SK-N-SH (cell line): ENCODE measurements around the gene CNOT11. TPM values are rescaled to one million over a fixed set of nuclear protein-coding genes. Genes with fewer than 3 reads are reported as not detected.
"Not testable (repeated sequence)": the region's sequence is repeated elsewhere in the genome, so short reads cannot be mapped to it uniquely, and the experiment has no call there.

ENCODE experiments used
- CTCF ChIA-PET: fragments of 300-600, 350-600 bp; formaldehyde crosslinking; extraction: SDS; loops from one replicate; lab custom pipeline; 2021; lab: Yijun Ruan, JAX
- POLR2A ChIA-PET: fragments of 350-600 bp; sonication (Branson Sonifier 250); formaldehyde crosslinking; extraction: SDS; loops from one replicate; lab custom pipeline; 2020; ENCODE audit warnings: antibody characterized with exemption, inconsistent platforms; lab: Yijun Ruan, JAX
- DNase-seq: peaks from one replicate; pipeline ENCODE4 v3.0.0; 2012
- H2AFZ ChIP-seq: fragments of 200-600 bp; sonication (generic); 2 replicates; pipeline ENCODE4 v1.8.1; 2016; ENCODE audit warnings: antibody characterized with exemption, mild to moderate bottlenecking, low read depth
- H3F3A ChIP-seq: fragments of 200-600 bp; sonication (generic); replicated peaks from 2 replicates; pipeline ENCODE3; 2016; ENCODE audit warnings: antibody characterized with exemption, mild to moderate bottlenecking; ENCODE audit not compliant: insufficient read depth
- H3K27ac ChIP-seq, 2 experiments: fragments of 200-500 bp in 1 of 2; fragments of 200-600 bp in 1 of 2; sonication (Bioruptor generic) in 1 of 2; sonication (generic), shearing (Covaris generic) in 1 of 2; 2 replicates each; pipeline versions ENCODE4 v1.5.1 to v1.6.1; 2014 to 2016; ENCODE audit warnings: low read depth in 2 of 2, inconsistent platforms in 1 of 2, low read length in 1 of 2, mild to moderate bottlenecking in 1 of 2, mixed read lengths in 1 of 2
- H3K27me3 ChIP-seq: fragments of 200-600 bp; sonication (generic), shearing (Covaris generic); 2 replicates; pipeline ENCODE4 v1.6.1; 2016; ENCODE audit warnings: mixed run types; ENCODE audit not compliant: insufficient read depth
- H3K36me3 ChIP-seq, 2 experiments: fragments of 200-500 bp in 1 of 2; fragments of 200-600 bp in 1 of 2; sonication (Bioruptor generic) in 1 of 2; sonication (generic) in 1 of 2; replicated peaks in 1 of 2; 2 replicates each; pipeline versions ENCODE3 to v1.5.1; 2014 to 2016; ENCODE audit warnings: low read length in 1 of 2, mild to moderate bottlenecking in 1 of 2; ENCODE audit not compliant: insufficient read depth in 2 of 2, control insufficient read depth in 1 of 2
- H3K4me1 ChIP-seq, 2 experiments: fragments of 200-500 bp in 1 of 2; fragments of 200-600 bp in 1 of 2; sonication (Bioruptor generic) in 1 of 2; sonication (generic), shearing (Covaris generic) in 1 of 2; 2 replicates each; pipeline versions ENCODE4 v1.5.1 to v1.6.1; 2014 to 2016; ENCODE audit warnings: low read depth in 1 of 2, low read length in 1 of 2, mixed run types in 1 of 2; ENCODE audit not compliant: insufficient read depth in 2 of 2, control insufficient read depth in 1 of 2
- H3K4me2 ChIP-seq: fragments of 200-600 bp; sonication (generic), shearing (Covaris generic); 2 replicates; pipeline ENCODE4 v1.6.1; 2017; ENCODE audit warnings: mixed run types
- H3K4me3 ChIP-seq, 2 experiments: fragments of 200-500 bp in 1 of 2; fragments of 200-600 bp in 1 of 2; sonication (Bioruptor generic) in 1 of 2; sonication (generic), shearing (Covaris generic) in 1 of 2; 2 replicates each; pipeline versions ENCODE4 v1.5.1 to v1.8.1; 2014 to 2016; ENCODE audit warnings: low read depth in 2 of 2, inconsistent platforms in 1 of 2, low read length in 1 of 2, mild to moderate bottlenecking in 1 of 2, mixed read lengths in 1 of 2, moderate library complexity in 1 of 2
- H3K79me2 ChIP-seq: fragments of 200-600 bp; sonication (generic); 2 replicates; pipeline ENCODE4 v1.8.1; 2017; ENCODE audit warnings: mild to moderate bottlenecking; ENCODE audit not compliant: insufficient read depth
- H3K9ac ChIP-seq: fragments of 200-600 bp; sonication (generic); 2 replicates; pipeline ENCODE4 v1.6.1; 2017; ENCODE audit warnings: mixed run types
- H3K9me2 ChIP-seq: fragments of 200-600 bp; sonication (generic); 2 replicates; pipeline ENCODE4 v1.6.1; 2017; ENCODE audit warnings: mixed run types
- H3K9me3 ChIP-seq: fragments of 200-600 bp; sonication (generic); 2 replicates; pipeline ENCODE4 v1.6.1; 2017; ENCODE audit warnings: mixed run types, mild to moderate bottlenecking, moderate library complexity
- H4K20me1 ChIP-seq: fragments of 200-600 bp; sonication (generic); 2 replicates; pipeline ENCODE4 v1.6.1; 2017; ENCODE audit warnings: mild to moderate bottlenecking, mixed run types; ENCODE audit not compliant: insufficient read depth
- CHD2 ChIP-seq: fragments of 150-350 bp; IDR thresholded peaks from 2 replicates; pipeline ENCODE4 v1.6.1; 2018; ENCODE audit warnings: low read length; ENCODE audit not compliant: partially characterized antibody
- EZH2phosphoT487 ChIP-seq: fragments of 200-600 bp; sonication (generic); IDR thresholded peaks from 2 replicates; pipeline ENCODE4 v1.6.1; 2017; ENCODE audit warnings: low read depth, mixed run types, mild to moderate bottlenecking, antibody characterized with exemption, moderate library complexity, borderline replicate concordance
- FOXJ3 ChIP-seq: sonication (generic); formaldehyde crosslinking; IDR thresholded peaks from 2 replicates; pipeline ENCODE4 v1.5.1; 2020; ENCODE audit warnings: mild to moderate bottlenecking, missing genetic modification reagents
- GABPA ChIP-seq: IDR thresholded peaks from 2 replicates; pipeline ENCODE4 v1.4.0; 2012; ENCODE audit warnings: low read depth, mild to moderate bottlenecking
- GATA2 ChIP-seq: sonication (generic); formaldehyde crosslinking; IDR thresholded peaks from 2 replicates; pipeline ENCODE4 v1.5.0; 2020; ENCODE audit warnings: mild to moderate bottlenecking, missing genetic modification reagents
- MEF2A ChIP-seq: IDR thresholded peaks from 2 replicates; pipeline ENCODE4 v1.4.0; 2012; ENCODE audit warnings: low read depth, borderline replicate concordance
- MXI1 ChIP-seq: IDR thresholded peaks from 2 replicates; pipeline ENCODE4 v1.6.1; 2012; ENCODE audit warnings: mild to moderate bottlenecking, low read depth, low read length, improper control_type of control experiment
- POLR2AphosphoS5 ChIP-seq: IDR thresholded peaks from 2 replicates; pipeline ENCODE4 v1.6.1; 2012; ENCODE audit warnings: low read depth, low read length
- RFX5 ChIP-seq: IDR thresholded peaks from 2 replicates; pipeline ENCODE4 v1.6.1; 2012; ENCODE audit warnings: mild to moderate bottlenecking, improper control_type of control experiment, low read length
- RXRA ChIP-seq: IDR thresholded peaks from 2 replicates; pipeline ENCODE4 v1.4.0; 2012; ENCODE audit warnings: low read depth, mild to moderate bottlenecking, borderline replicate concordance
- WGBS: methylation state at CpG from one replicate; pipeline ENCODE4 v1.1.6; 2017; ENCODE audit warnings: low lambda C conversion rate; 5-methylcytosine and 5-hydroxymethylcytosine counted together
- polyA plus RNA-seq, 3 experiments: library from polyadenylated mRNA; depleted of rRNA; stranded (reverse); fragments of >200 nt; gene quantifications; 2 replicates each; pipeline ENCODE4 v1.2.3, GENCODE V29; 2012
- TF ChIP-seq, protein P1 (sequence below): IDR thresholded peaks from 2 replicates; pipeline ENCODE4 v1.6.1; 2012; ENCODE audit warnings: mild to moderate bottlenecking, low read depth, low read length, moderate library complexity

CNOT11 gene
- polyA plus RNA-seq, 1 of the 3 experiments (the other 2 are of a cell fraction): 38.4 TPM

DNA sequence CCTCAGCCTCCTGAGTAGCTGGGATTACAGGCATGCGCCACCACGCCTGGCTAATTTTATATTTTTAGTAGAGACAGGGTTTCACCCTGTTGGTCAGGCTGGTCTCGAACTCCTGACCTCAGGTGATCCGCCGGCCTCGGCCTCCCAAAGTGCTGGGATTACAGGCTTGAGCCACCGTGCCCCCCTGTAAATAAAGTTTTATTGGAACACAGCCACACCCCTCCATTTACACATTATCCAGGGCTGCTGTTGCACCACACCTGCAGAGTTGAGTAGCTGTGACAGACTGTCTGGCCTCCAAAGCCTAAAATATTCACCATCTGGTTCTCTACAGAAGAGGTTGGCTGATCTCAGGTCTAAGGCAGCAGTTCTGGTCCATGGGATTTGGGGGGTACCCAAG lies 32.6 kb upstream of the CNOT11 start:
- WGBS: 98% methylated on average over 7 of the region's 7 CpGs
- H3K4me3 ChIP-seq, DNase-seq, H4K20me1 ChIP-seq, H3F3A ChIP-seq, H3K27ac ChIP-seq, H3K79me2 ChIP-seq, H3K4me2 ChIP-seq, H3K9me2 ChIP-seq, H3K9ac ChIP-seq, POLR2A ChIA-PET, H3K27me3 ChIP-seq, H2AFZ ChIP-seq, H3K4me1 ChIP-seq, H3K36me3 ChIP-seq, H3K9me3 ChIP-seq, CTCF ChIA-PET: not testable (repeated sequence)

DNA sequence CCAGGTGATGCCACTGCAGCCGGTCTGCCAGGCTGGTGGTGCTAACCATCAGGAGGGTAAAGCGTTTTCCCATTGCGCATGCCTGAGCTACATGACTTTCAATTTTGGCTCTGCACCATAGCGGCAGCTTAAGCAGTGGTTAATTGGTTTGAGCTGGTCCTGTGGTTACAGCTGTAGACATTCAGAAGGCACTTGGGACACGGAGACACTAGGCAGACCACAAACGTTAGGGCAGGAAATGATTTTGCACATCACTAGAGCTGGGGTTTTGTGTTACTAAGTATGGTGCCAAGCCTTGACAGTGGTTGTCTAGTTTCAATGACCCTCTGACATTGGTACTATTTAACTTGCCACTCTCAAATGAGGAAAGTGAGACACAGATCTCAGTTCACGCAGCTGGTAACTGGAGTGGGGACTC lies 28.9 kb upstream of the CNOT11 start:
- Histone ChIP-seq H3F3A (no peaks in the 10 kb centered on the region), H3K27me3 (no peaks in the 10 kb centered on the region), H3K4me2 (no peak overlapping the region), H3K9me3 (no peaks in the 10 kb centered on the region), H3K79me2 (no peaks in the 10 kb centered on the region), H2AFZ (no peak overlapping the region), H3K36me3 (no peaks in the 10 kb centered on the region), H3K9me2 (no peaks in the 10 kb centered on the region), H3K9ac (no peak overlapping the region), H3K4me3 (no peak overlapping the region), H4K20me1 (no peaks in the 10 kb centered on the region), H3K4me1 (no peaks in the 10 kb centered on the region), H3K27ac (no peak overlapping the region)
- TF ChIP-seq POLR2AphosphoS5 (no peak), MXI1 (no peak), GATA2 (CRISPR knock-in tag) (no peak), RFX5 (no peak), CHD2 (no peak), EZH2phosphoT487 (no peak), FOXJ3 (CRISPR knock-in tag) (no peak), MEF2A (no peak), RXRA (no peak), GABPA (no peak)
- TF ChIP-seq, protein P1, sequence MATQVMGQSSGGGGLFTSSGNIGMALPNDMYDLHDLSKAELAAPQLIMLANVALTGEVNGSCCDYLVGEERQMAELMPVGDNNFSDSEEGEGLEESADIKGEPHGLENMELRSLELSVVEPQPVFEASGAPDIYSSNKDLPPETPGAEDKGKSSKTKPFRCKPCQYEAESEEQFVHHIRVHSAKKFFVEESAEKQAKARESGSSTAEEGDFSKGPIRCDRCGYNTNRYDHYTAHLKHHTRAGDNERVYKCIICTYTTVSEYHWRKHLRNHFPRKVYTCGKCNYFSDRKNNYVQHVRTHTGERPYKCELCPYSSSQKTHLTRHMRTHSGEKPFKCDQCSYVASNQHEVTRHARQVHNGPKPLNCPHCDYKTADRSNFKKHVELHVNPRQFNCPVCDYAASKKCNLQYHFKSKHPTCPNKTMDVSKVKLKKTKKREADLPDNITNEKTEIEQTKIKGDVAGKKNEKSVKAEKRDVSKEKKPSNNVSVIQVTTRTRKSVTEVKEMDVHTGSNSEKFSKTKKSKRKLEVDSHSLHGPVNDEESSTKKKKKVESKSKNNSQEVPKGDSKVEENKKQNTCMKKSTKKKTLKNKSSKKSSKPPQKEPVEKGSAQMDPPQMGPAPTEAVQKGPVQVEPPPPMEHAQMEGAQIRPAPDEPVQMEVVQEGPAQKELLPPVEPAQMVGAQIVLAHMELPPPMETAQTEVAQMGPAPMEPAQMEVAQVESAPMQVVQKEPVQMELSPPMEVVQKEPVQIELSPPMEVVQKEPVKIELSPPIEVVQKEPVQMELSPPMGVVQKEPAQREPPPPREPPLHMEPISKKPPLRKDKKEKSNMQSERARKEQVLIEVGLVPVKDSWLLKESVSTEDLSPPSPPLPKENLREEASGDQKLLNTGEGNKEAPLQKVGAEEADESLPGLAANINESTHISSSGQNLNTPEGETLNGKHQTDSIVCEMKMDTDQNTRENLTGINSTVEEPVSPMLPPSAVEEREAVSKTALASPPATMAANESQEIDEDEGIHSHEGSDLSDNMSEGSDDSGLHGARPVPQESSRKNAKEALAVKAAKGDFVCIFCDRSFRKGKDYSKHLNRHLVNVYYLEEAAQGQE: no peak
- ChIA-PET POLR2A (no interaction called here), CTCF (interaction anchor here (1.6 kb wide), 1 partner anchor 617 kb away, joined by 4 read pairs; no protein-coding TSS in a partner anchor)
- no peak for DNase-seq
- WGBS: 75% methylated on average over 7 of the region's 7 CpGs
